GM19452 (cell line): Measurements from ENCODE around the gene YPEL5.
A peak's percentile ranks its signal among the peaks of the same experiment; 100 is the strongest.
"Not testable (repeated sequence)": the region's sequence is repeated elsewhere in the genome, so short reads cannot be mapped to it uniquely, and the experiment has no call there.

Experiments
- ATAC-seq: cut with Tn5 transposase; IDR thresholded peaks from one replicate; pipeline ENCODE4 v1.9.1; 2021; ENCODE audit not compliant: unreplicated experiment

The YPEL5 gene

GRCh38 chr2:30136764-30137444 lies 9.9 kb upstream of the YPEL5 start:
- no peak for ATAC-seq

- ATAC-seq, result peak; percentile 81
Measured at GRCh38 chr2:30139131-30139870, 7.5 kb upstream of the YPEL5 start.

GRCh38 chr2:30141136-30141535 lies 5.7 kb upstream of the YPEL5 start:
- no peak for ATAC-seq

- ATAC-seq, result no peak
Measured at GRCh38 chr2:30144260-30144659, 2.5 kb upstream of the YPEL5 start.

GRCh38 chr2:30144951-30145350 lies 1.9 kb upstream of the YPEL5 start:
- not testable (repeated sequence) for ATAC-seq

- no peak for ATAC-seq
Measured at GRCh38 chr2:30145826-30146336, 926 bp upstream of the YPEL5 start.

GRCh38 chr2:30147196-30147714 lies 448 bp downstream of the YPEL5 start:
- peak; percentile 2 for ATAC-seq

- ATAC-seq, result peak; percentile 19
Measured at GRCh38 chr2:30147715-30148610, 1.2 kb downstream of the YPEL5 start.

GRCh38 chr2:30148850-30149249 lies 2.0 kb downstream of the YPEL5 start:
- ATAC-seq, result no peak

- no peak for ATAC-seq
Measured at GRCh38 chr2:30149513-30149912, 2.7 kb downstream of the YPEL5 start.

GRCh38 chr2:30149976-30150375 lies 3.2 kb downstream of the YPEL5 start:
- ATAC-seq, result no peak

GRCh38 chr2:30150786-30151185 lies 4.0 kb downstream of the YPEL5 start:
- ATAC-seq, result no peak

- no peak for ATAC-seq
Measured at GRCh38 chr2:30152385-30152784, 5.6 kb downstream of the YPEL5 start.

- ATAC-seq, result no peak
Measured at GRCh38 chr2:30155202-30155601, 8.4 kb downstream of the YPEL5 start.

GRCh38 chr2:30155889-30156658 lies 9.3 kb downstream of the YPEL5 start:
- no peak for ATAC-seq

GRCh38 chr2:30157616-30158015 lies 10.8 kb downstream of the YPEL5 start:
- ATAC-seq, result no peak

GRCh38 chr2:30159766-30160165 lies 13.0 kb downstream of the YPEL5 start:
- ATAC-seq, result no peak

- ATAC-seq, result no peak
Measured at GRCh38 chr2:30161929-30162706, 15.3 kb downstream of the YPEL5 start.

GRCh38 chr2:30162806-30163205 lies 16.0 kb downstream of the YPEL5 start:
- ATAC-seq, result no peak
